Suprapubic skin (tissue), 4 donors: ENCODE results near the gene SLC16A10.

Experiments used
- POLR2A ChIP-seq, 2 donors: fragments of 450-650 bp; IDR thresholded peaks; one replicate each; pipeline ENCODE4 v1.6.1; 2017; ENCODE audit warnings: antibody characterized with exemption in 2 of 2, mild to moderate bottlenecking in 2 of 2, moderate library complexity in 2 of 2
- POLR2AphosphoS5 ChIP-seq, 3 donors: sonication (generic); formaldehyde crosslinking; IDR thresholded peaks; one replicate each; pipeline ENCODE4 v1.6.1; 2017; ENCODE audit warnings: antibody characterized with exemption in 3 of 3
- TF ChIP-seq, protein P1 (sequence below), 2 donors: fragments of 200-600 bp in 1 of 2; fragments of 450-650 bp in 1 of 2; sonication (generic) in 1 of 2; IDR thresholded peaks; one replicate each; pipeline ENCODE4 v1.5.1; 2016 to 2019; ENCODE audit warnings: antibody characterized with exemption in 2 of 2, mild to moderate bottlenecking in 1 of 2, moderate library complexity in 1 of 2

DNA sequence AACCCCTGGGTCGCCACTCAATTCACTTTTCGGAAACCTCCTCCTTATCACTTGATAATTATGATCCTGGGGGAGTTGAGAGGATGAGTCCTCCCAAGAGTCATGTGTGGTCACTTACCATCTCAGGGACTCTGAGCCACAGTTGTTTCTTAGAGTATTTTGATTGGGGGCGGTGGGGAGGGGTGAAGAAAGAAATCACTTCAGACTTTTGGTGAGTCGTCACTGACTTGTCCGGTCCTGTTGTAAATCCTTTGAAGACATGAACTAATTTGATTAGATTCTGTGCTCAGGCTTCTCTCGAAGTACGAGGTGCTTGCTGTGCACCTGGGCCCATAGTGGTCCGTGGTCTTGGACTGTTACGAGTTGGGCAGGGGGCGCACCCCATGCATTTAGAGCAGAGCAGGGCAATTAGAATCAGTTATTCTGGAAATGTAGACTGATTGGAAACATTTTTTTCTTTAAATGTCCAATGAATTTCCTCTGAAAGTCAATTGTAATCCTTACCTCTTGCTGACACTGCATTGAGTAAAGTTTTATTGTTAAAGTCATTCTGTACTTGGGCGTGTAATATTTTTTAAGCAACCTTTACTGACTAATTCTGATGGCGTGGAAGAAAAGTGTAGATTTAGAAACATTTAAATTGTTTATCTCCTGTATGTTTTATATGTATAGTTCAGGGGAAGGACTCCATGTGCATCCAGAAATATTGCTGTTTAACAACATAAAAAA is 173.4 kb downstream of the SLC16A10 start:
- TF ChIP-seq, protein P1, sequence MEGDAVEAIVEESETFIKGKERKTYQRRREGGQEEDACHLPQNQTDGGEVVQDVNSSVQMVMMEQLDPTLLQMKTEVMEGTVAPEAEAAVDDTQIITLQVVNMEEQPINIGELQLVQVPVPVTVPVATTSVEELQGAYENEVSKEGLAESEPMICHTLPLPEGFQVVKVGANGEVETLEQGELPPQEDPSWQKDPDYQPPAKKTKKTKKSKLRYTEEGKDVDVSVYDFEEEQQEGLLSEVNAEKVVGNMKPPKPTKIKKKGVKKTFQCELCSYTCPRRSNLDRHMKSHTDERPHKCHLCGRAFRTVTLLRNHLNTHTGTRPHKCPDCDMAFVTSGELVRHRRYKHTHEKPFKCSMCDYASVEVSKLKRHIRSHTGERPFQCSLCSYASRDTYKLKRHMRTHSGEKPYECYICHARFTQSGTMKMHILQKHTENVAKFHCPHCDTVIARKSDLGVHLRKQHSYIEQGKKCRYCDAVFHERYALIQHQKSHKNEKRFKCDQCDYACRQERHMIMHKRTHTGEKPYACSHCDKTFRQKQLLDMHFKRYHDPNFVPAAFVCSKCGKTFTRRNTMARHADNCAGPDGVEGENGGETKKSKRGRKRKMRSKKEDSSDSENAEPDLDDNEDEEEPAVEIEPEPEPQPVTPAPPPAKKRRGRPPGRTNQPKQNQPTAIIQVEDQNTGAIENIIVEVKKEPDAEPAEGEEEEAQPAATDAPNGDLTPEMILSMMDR (IDR thresholded peaks at IDR 0.05) = no peak
- TF ChIP-seq POLR2AphosphoS5 (IDR thresholded peaks at IDR 0.05) (no peak), POLR2A (IDR thresholded peaks at IDR 0.05) (no peak)
